HCT116 (cell line): ENCODE measurements around the gene CRYGN.

ENCODE experiments used
- CEBPB ChIP-seq: IDR thresholded peaks from 2 replicates; pipeline ENCODE4 v1.6.1; 2012; ENCODE audit warnings: low read depth
- EGR1 ChIP-seq: IDR thresholded peaks from 2 replicates; pipeline ENCODE4 v1.6.1; 2012; ENCODE audit warnings: low read depth
- ELF1 ChIP-seq: IDR thresholded peaks from 2 replicates; pipeline ENCODE4 v1.6.1; 2012; ENCODE audit warnings: low read depth, borderline replicate concordance
- EZH2phosphoT487 ChIP-seq: fragments of 200-600 bp; IDR thresholded peaks from 2 replicates; pipeline ENCODE4 v1.6.1; 2018; ENCODE audit warnings: antibody characterized with exemption, borderline replicate concordance
- JUND ChIP-seq: IDR thresholded peaks from 2 replicates; pipeline ENCODE4 v1.6.1; 2012
- MAX ChIP-seq: IDR thresholded peaks from 2 replicates; pipeline ENCODE4 v1.6.1; 2012
- YY1 ChIP-seq: IDR thresholded peaks from 2 replicates; pipeline ENCODE4 v1.6.1; 2011; ENCODE audit warnings: low read length, low read depth, moderate library complexity, mild to moderate bottlenecking; ENCODE audit not compliant: insufficient replicate concordance; ENCODE audit errors: extremely low read depth
- TF ChIP-seq, protein P1 (sequence below), 3 experiments: fragments of 200-600 bp in 1 of 3; sonication (generic) in 1 of 3; IDR thresholded peaks in 2 of 3; conservative IDR thresholded peaks in 1 of 3; 2 replicates each; pipeline ENCODE4 v1.5.1; 2012 to 2017; ENCODE audit warnings: low read depth in 2 of 3, low read length in 2 of 3, antibody characterized with exemption in 1 of 3, borderline replicate concordance in 1 of 3, control low read depth in 1 of 3, mild to moderate bottlenecking in 1 of 3, mixed read lengths in 1 of 3, mixed run types in 1 of 3, moderate library complexity in 1 of 3; ENCODE audit not compliant: insufficient read depth in 1 of 3

DNA sequence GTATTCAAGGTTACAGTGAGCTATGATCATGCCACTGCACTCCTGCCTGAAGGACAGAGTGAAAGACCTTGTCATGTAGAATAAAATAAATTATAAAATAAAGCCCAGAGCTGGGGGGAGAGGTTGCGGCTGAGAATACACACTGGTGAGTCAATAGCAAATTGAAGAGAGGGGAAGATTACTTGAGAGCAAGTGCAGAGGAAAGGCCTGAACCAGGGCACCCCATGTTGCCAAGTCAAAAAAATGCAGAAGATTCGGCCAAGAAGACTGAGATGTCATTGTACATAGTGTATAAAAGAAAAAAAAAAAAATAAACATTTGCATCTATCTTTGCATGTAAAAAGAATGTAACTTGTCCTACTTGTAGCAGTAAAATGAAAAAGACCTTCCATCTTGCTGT lies 47.3 kb upstream of the CRYGN start:
- TF ChIP-seq, protein P1, sequence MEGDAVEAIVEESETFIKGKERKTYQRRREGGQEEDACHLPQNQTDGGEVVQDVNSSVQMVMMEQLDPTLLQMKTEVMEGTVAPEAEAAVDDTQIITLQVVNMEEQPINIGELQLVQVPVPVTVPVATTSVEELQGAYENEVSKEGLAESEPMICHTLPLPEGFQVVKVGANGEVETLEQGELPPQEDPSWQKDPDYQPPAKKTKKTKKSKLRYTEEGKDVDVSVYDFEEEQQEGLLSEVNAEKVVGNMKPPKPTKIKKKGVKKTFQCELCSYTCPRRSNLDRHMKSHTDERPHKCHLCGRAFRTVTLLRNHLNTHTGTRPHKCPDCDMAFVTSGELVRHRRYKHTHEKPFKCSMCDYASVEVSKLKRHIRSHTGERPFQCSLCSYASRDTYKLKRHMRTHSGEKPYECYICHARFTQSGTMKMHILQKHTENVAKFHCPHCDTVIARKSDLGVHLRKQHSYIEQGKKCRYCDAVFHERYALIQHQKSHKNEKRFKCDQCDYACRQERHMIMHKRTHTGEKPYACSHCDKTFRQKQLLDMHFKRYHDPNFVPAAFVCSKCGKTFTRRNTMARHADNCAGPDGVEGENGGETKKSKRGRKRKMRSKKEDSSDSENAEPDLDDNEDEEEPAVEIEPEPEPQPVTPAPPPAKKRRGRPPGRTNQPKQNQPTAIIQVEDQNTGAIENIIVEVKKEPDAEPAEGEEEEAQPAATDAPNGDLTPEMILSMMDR (IDR thresholded peaks at IDR 0.05 in 2 of 3, conservative IDR thresholded peaks at IDR 0.05 in 1 of 3; ENCODE audit: borderline replicate concordance in 1 of 3, insufficient read depth in 1 of 3, low read depth in 2 of 3, low read length in 2 of 3) = no peak
- no peak for TF ChIP-seq EZH2phosphoT487
- no peak for TF ChIP-seq ELF1
- TF ChIP-seq JUND = no peak
- no peak for TF ChIP-seq YY1
- TF ChIP-seq MAX = no peak
- no peak for TF ChIP-seq EGR1
- no peak for TF ChIP-seq CEBPB
